Retina (tissue), 1 donor: ENCODE results near the gene ERGIC3.
"Not testable (repeated sequence)": the region's sequence is repeated elsewhere in the genome, so short reads cannot be mapped to it uniquely, and the experiment has no call there.

Experiments
- DNase-seq: peaks from one replicate; pipeline ENCODE4 v3.0.0-alpha.2; 2016

Gene ERGIC3

GRCh38 chr20:35541783-35542662 is at the start of gene ERGIC3:
TSS of gene ERGIC3 (plus strand) at chr20:35542078. CDS start at chr20:35542098, 20 bp downstream.
- peak; percentile 97 for DNase-seq

- no peak for DNase-seq
Measured at GRCh38 chr20:35492352-35492751, 49.5 kb upstream of the ERGIC3 start.

DNA sequence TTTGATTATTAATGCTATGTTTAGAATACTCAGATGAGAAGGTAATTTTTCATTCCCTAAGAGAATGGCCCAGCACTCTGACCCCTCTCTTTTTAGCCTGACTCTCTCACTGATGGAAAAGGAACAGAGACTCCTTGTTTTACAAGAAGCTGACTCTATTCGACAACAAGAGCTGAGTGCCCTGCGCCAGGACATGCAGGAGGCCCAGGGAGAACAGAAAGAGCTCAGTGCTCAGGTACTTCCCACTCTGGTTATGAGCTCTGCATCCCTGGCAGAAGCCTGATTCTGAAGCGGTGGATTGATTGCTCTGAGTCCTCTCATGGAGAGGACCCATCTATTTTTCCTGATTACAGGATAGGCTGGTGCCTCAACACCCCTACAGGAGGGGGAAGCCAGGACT is 45.4 kb upstream of the ERGIC3 start:
- DNase-seq: no peak

GRCh38 chr20:35497320-35497719 is 44.6 kb upstream of the ERGIC3 start:
- no peak for DNase-seq

DNA sequence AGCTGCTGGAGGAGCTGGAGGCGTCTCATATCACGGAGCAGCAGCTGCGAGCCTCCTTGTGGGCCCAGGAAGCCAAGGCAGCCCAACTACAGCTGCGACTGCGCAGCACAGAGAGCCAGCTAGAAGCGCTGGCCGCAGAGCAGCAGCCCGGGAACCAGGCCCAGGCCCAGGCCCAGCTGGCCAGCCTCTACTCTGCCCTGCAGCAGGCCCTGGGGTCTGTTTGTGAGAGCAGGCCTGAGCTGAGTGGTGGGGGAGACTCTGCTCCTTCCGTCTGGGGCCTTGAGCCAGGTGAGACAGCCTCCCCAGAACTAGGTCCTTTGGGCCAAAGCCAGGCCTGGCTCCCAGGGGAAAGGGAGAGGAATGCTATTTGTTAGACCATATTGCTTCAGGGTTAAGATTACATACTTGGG is 44.1 kb upstream of the ERGIC3 start:
- no peak for DNase-seq

DNA sequence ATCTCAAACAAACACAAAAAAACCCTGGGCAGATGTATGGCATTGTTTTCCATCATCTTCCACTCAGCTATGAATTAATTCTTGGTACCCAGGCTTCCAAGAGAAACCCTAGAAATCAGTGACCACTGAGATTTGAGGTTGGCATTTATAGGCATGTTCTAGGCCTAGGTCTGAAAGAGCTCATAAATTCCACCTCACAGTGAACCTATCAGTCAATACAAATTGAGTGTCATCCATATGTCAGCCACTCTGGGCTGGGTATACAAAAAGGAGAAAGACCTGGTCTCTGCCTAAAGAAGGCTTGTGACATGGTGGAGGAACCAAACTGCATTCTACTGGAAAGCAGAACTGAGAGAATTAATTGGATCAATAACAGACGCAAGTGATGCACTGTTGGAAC is 42.6 kb upstream of the ERGIC3 start:
- DNase-seq: no peak

- no peak for DNase-seq
Measured at GRCh38 chr20:35502352-35502751, 39.5 kb upstream of the ERGIC3 start.

DNA sequence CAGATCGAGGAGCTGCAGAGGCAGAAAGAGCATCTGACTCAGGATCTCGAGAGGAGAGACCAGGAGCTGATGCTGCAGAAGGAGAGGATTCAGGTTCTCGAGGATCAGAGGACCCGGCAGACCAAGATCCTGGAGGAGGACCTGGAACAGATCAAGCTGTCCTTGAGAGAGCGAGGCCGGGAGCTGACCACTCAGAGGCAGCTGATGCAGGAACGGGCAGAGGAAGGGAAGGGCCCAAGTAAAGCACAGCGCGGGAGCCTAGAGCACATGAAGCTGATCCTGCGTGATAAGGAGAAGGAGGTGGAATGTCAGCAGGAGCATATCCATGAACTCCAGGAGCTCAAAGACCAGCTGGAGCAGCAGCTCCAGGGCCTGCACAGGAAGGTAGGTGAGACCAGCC is 38.6 kb upstream of the ERGIC3 start:
- no peak for DNase-seq

DNA sequence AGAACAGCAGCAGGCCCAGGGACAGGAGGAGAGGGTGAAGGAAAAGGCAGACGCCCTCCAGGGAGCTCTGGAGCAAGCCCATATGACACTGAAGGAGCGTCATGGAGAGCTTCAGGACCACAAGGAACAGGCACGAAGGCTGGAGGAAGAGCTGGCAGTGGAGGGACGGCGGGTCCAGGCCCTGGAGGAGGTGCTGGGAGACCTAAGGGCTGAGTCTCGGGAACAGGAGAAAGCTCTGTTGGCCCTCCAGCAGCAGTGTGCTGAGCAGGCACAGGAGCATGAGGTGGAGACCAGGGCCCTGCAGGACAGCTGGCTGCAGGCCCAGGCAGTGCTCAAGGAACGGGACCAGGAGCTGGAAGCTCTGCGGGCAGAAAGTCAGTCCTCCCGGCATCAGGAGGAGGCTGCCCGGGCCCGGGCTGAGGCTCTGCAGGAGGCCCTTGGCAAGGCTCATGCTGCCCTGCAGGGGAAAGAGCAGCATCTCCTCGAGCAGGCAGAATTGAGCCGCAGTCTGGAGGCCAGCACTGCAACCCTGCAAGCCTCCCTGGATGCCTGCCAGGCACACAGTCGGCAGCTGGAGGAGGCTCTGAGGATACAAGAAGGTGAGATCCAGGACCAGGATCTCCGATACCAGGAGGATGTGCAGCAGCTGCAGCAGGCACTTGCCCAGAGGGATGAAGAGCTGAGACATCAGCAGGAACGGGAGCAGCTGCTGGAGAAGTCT is 37.9 kb upstream of the ERGIC3 start:
- DNase-seq: no peak

GRCh38 chr20:35504751-35505150 is 37.1 kb upstream of the ERGIC3 start:
- no peak for DNase-seq

DNA sequence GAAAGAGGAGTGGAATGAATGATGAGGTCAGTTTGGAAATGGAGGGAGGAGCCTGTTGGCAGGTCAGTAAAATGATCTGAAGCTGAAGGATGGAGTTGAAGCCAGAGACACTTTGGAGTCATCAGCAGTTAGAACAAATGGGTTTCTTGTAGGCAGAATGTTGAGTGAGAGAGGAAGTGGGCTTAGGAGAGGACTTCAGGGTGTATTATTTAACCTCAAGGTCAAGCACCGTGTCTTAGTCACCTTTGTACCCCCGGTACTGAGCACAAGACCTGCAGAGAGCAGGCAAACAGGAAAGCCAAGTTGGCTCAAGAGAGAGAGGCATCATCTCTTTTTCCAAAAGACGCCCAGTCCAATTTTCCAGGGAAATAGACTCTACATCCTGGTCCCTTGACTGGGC is 35.7 kb upstream of the ERGIC3 start:
- no peak for DNase-seq

DNA sequence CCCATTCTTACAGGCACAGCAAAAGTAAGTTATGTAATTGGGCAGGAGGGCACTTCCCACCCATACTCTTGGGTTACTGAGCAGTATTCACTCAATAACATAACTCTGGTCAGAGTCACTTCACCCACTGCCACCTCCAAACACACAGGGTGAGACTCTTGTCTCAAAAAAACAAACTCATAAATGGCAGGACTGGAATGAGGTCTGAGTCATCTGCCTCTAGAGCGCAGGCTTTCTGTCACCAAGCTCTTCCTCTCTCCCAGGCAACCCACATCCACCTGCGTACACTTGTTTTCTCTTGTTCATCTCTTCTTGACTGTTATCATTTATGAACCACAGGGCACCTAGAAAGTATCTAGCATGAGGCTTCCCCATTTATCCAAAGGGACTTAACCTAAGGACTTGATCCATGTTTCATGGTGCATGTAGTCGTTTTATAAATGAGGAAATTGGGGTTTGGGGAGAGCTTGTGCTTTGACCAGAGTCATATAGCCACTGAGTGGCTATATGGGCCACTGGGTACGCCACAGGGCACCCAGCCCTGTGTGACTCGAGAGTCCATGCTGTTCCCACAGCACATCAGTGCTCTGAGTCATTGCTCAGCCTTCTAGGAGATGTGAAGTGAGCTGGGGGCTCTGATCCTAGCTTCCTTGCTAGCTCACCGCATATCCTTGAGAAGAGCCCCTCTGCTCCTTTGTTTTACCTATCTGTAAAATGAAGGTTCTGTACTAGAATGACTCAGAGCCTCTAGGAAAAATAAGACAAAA is 34.8 kb upstream of the ERGIC3 start:
- DNase-seq: no peak

- no peak for DNase-seq
Measured at GRCh38 chr20:35508493-35509218, 33.2 kb upstream of the ERGIC3 start.

GRCh38 chr20:35510951-35511735 is 30.7 kb upstream of the ERGIC3 start:
- DNase-seq: no peak

GRCh38 chr20:35511814-35512420 is 30.0 kb upstream of the ERGIC3 start:
- peak; percentile 18 for DNase-seq

- no peak for DNase-seq
Measured at GRCh38 chr20:35514371-35514932, 27.4 kb upstream of the ERGIC3 start.

- no peak for DNase-seq
Measured at GRCh38 chr20:35515341-35515740, 26.5 kb upstream of the ERGIC3 start.

DNA sequence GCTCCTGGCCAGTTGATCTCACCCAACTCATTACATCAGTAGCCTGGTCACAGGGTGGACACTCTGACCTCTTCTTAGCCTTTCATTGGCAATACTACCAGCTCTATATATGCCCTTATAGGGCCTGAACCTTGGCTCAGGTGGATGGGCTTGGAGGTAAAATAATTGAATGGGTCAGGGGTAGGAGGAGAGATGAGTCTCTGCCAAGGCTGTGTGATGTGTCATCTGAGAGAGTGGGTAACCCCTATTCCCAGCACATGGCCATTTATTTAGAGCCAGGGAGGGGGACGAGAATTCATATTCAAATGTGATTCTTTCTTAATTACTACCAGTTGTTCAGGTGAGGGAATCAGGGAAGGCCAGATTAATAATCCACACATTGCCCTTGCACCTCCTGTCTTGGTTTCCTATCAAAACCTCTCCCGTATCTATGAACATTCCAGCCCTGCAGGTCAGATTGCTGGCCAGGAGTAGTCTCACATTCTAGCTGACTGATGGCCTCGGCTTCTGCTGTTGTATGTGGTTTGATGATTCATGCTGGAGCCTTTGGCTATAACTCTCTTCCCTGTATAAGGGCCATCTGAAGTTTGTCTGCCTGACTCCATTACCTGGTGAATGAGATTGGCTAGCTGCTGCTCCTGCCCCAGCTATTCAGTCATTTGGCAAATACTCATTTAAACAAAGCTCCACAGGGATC is 25.8 kb upstream of the ERGIC3 start:
- DNase-seq: no peak

DNA sequence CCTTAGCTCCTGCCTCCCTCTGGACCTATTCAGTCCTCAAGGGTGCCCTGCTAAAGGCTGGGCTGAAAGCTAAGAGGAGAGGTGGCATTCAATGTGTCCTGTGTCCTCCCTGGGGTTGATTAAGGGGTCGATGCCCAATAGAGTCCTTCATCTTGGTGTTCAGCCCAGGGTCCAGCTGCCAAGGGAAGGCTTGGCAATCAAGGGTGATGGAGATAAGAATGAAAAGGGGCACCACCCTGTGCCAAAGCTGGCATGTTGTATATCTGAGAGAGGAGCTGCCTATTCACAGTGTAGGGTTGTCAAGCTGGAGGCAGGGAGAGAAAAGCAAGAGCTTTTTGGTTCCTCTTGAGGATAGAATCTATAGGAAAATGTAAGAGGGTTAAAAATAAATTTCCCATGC is 24.8 kb upstream of the ERGIC3 start:
- DNase-seq: no peak

DNA sequence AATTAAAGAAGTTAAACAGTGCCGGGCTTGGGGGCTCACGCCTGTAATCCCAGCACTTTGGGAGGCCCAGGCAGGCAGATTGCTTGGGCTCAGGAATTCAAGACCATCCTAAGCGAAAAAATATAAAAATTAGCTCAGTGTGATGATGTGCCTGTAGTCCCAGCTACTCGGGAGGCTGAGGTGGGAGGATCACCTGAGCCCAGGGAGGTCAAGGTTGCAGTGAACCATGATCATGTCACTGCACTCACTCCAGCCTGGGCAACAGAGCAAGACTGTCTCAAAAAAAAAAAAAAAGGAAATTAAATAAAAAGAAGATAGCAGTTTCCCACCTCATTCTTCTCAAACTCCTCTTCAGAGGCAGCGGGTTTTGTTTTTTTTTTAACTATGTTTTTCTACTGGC is 24.1 kb upstream of the ERGIC3 start:
- DNase-seq: not testable (repeated sequence)
